H54 (cell line): ENCODE measurements around the gene ST3GAL3.

Experiments
- DNase-seq: peaks from one replicate; pipeline ENCODE4 v3.0.0; 2011; ENCODE audit warnings: low spot score, mixed read lengths; ENCODE audit not compliant: insufficient read length
- FAIRE-seq: peaks from 3 replicates; lab custom pipeline; 2011; peaks lifted over from hg19 to GRCh38; lab: Jason Lieb, UNC
- POLR2A ChIP-seq: IDR thresholded peaks from 2 replicates; pipeline ENCODE4 v1.6.1; 2011; ENCODE audit warnings: low read depth, mild to moderate bottlenecking, low read length

Gene ST3GAL3

GRCh38 chr1:43799656-43800635 lies 92.6 kb downstream of the ST3GAL3 start:
- TF ChIP-seq POLR2A = no peak
- FAIRE-seq = no peak
- no peak for DNase-seq

GRCh38 chr1:43800771-43801170 lies 93.4 kb downstream of the ST3GAL3 start:
- TF ChIP-seq POLR2A = no peak
- DNase-seq = no peak
- FAIRE-seq = no peak

- DNase-seq = no peak
- TF ChIP-seq POLR2A = no peak
- no peak for FAIRE-seq
These were observed 93.9 kb downstream of the ST3GAL3 start for GRCh38 chr1:43801203-43801602.

DNA sequence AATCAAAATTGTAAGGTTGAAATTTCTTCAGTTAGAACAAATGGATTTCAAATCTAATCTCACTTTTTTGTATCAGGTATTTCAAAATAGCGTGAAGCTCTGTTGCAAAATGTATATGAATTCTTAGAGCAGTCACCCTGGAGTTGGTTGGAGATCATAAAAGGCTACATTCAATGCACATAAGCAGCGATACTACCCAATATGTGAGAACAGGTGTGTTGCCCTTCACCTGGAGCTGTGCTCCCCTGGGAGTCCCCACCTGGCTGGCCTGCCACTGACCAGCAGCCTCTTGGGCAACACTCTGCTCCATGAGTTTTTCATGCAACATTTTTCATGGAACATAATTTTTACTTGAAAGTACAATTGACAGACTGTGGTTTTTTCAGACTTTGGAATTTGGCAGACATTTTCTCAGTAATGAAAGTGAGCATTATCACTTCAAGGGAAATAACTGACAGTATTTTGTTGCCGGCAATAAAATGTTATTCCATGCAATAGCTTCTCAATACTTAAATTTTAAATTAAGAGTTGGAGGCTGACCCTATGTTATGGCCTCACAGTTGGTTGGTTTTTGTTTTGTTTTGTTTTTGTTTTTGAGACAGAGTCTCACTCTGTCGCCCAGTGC lies 95.1 kb downstream of the ST3GAL3 start:
- no peak for TF ChIP-seq POLR2A
- FAIRE-seq (no peak), DNase-seq (no peak)

DNA sequence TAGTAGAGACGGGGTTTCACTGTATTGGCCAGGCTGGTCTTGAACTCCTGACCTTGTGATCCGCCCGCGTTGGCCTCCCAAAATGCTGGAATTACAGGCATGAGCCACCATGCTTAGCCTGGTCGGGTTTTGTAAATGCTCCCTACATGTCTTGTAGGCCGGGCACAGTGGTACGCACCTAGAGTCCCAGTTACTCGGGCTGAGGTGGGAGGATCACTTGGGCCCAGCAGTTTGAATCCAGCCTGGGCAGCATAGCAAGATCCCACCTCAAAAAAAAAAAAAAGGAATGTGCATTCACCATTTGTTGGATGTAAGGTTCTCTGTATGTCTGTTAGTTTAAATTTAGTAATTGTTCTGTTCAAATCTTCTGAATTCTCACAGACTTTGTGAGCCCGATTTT lies 95.8 kb downstream of the ST3GAL3 start:
- TF ChIP-seq POLR2A = no peak
- no peak for DNase-seq
- FAIRE-seq = no peak

- DNase-seq = no peak
- TF ChIP-seq POLR2A = no peak
- no peak for FAIRE-seq
These were observed 96.3 kb downstream of the ST3GAL3 start for GRCh38 chr1:43803646-43804045.

- no peak for TF ChIP-seq POLR2A
- DNase-seq (no peak), FAIRE-seq (no peak)
These were observed 97.2 kb downstream of the ST3GAL3 start for GRCh38 chr1:43804569-43804968.

GRCh38 chr1:43805340-43805739 lies 98.0 kb downstream of the ST3GAL3 start:
- TF ChIP-seq POLR2A = no peak
- DNase-seq = no peak
- no peak for FAIRE-seq

DNA sequence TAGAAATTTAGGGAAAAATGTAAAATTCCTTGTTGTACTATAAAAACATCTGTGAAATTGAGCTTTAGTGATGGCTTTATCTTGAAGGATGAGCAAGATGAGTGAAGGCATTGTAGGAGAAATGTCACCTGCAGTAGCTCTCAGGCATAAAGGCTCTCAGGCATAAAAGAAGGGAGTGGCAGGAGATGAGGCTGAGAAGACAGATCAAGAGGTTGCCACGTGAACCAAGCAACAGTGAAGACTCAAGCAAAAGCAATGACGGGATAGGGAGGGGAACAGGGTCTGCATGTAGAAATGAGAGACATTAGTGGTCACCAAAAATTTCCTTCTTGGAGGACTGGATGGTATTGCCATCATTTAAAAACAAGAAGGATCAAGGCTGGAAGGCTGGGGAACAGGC lies 98.8 kb downstream of the ST3GAL3 start:
- no peak for FAIRE-seq
- TF ChIP-seq POLR2A = no peak
- no peak for DNase-seq

DNA sequence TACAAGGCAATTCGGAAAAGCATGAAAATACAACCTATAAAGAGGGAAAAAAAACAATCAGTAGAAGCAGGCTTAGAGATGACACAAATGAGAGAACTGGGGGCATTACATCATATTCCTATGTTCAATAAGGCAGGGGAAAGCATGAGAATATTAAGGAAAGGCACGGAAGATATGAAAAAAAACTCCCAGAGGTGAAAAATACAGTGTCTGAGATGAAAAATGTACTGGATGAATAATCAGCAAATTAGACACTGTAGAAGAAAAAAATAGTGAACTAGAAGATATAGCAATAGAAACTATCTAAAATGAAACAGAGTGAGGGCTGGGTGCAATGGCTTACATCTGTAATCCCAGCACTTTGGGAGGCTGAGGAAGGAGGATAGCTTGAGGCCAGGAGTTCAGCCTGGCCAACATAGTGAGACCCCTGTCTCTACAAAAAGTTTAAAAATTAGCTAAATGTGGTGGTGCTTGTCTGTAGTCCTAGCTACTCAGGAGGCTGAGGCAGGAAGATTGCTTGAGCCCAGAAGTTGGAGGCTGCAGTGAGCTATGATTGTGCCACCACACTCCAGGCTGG lies 101.8 kb downstream of the ST3GAL3 start:
- TF ChIP-seq POLR2A = no peak
- FAIRE-seq = no peak
- no peak for DNase-seq

GRCh38 chr1:43812579-43812978 lies 105.2 kb downstream of the ST3GAL3 start:
- DNase-seq (no peak), FAIRE-seq (no peak)
- TF ChIP-seq POLR2A = no peak

- TF ChIP-seq POLR2A = no peak
- DNase-seq (no peak), FAIRE-seq (no peak)
These were observed 107.1 kb downstream of the ST3GAL3 start for GRCh38 chr1:43814401-43814800.

GRCh38 chr1:43817304-43817939 lies 110.1 kb downstream of the ST3GAL3 start:
- FAIRE-seq = no peak
- TF ChIP-seq POLR2A = no peak
- DNase-seq = no peak

- no peak for DNase-seq
- TF ChIP-seq POLR2A = no peak
- FAIRE-seq = no peak
These were observed 111.4 kb downstream of the ST3GAL3 start for GRCh38 chr1:43818691-43819090.
